Heart left ventricle (tissue), 16 donors: Measurements from ENCODE around the gene TRIM14. TPM values are rescaled to one million over a fixed set of nuclear protein-coding genes. Genes with fewer than 3 reads are reported as not detected.

ENCODE experiments used
- ATAC-seq, 4 donors: fragments of 200-7000 bp; cut with Tn5 transposase; one replicate each; pipeline ENCODE4 v1.9.1; 2020 to 2022; ENCODE audit warnings: moderate library complexity in 4 of 4, mild to moderate bottlenecking in 3 of 4, moderate number of reproducible peaks in 1 of 4
- DNase-seq, 5 donors: peaks; one replicate each; pipeline ENCODE4 v3.0.0-alpha.2; 2020
- H3K27ac ChIP-seq, 12 donors: fragments of 200-600 bp; sonication (generic) in 4 of 12; one replicate each; pipeline versions ENCODE4 v1.5.0 to v1.8.0; 2016 to 2022; ENCODE audit warnings: mild to moderate bottlenecking in 2 of 12
- H3K27me3 ChIP-seq, 9 donors: fragments of 200-600 bp; sonication (generic) in 2 of 9; one replicate each; pipeline versions ENCODE4 v1.5.1 to v1.8.0; 2016 to 2022; ENCODE audit warnings: mild to moderate bottlenecking in 3 of 9
- H3K36me3 ChIP-seq, 9 donors: fragments of 200-600 bp; sonication (generic) in 2 of 9; one replicate each; pipeline versions ENCODE4 v1.5.0 to v1.8.0; 2018 to 2022; ENCODE audit warnings: mild to moderate bottlenecking in 2 of 9
- H3K4me1 ChIP-seq, 12 donors: fragments of 200-600 bp; sonication (generic) in 4 of 12; one replicate each; pipeline versions ENCODE4 v1.5.0 to v1.8.0; 2016 to 2022; ENCODE audit warnings: mild to moderate bottlenecking in 3 of 12
- H3K4me3 ChIP-seq, 12 donors: fragments of 200-600 bp; sonication (generic) in 4 of 12; one replicate each; pipeline versions ENCODE4 v1.5.0 to v1.8.0; 2017 to 2022; ENCODE audit warnings: mild to moderate bottlenecking in 9 of 12, moderate library complexity in 4 of 12
- H3K9me3 ChIP-seq, 12 donors: fragments of 200-600 bp; sonication (generic) in 4 of 12; one replicate each; pipeline versions ENCODE4 v1.5.0 to v1.8.0; 2016 to 2022; ENCODE audit warnings: mild to moderate bottlenecking in 1 of 12
- CTCF ChIP-seq, 12 donors: fragments of 200-600 bp; sonication (generic) in 4 of 12; IDR thresholded peaks; one replicate each; pipeline versions ENCODE4 v1.5.0 to v1.8.0; 2018 to 2022; ENCODE audit warnings: antibody characterized with exemption in 12 of 12, mild to moderate bottlenecking in 5 of 12
- POLR2A ChIP-seq, 2 donors: fragments of 450-650 bp; IDR thresholded peaks; one replicate each; pipeline ENCODE4 v1.6.1; 2017; ENCODE audit warnings: antibody characterized with exemption in 2 of 2, mild to moderate bottlenecking in 2 of 2, moderate library complexity in 2 of 2
- WGBS, 4 donors: extraction: QIAGEN DNeasy Blood & Tissue Kit in 2 of 4; methylation state at CpG; one replicate each; pipeline versions ENCODE4 v1.1.5 to v1.1.7; 2013 to 2018; 5-methylcytosine and 5-hydroxymethylcytosine counted together
- intact Hi-C, 10 donors: fragments of 100-400 bp; cut with DNase I; formaldehyde crosslinking; loops; one replicate each; pipeline versions ENCODE4 v1.11.1 to v1.14.2; 2022
- polyA plus RNA-seq, 2 donors: library from polyadenylated mRNA; stranded (reverse); fragments of 200-250 nt; gene quantifications; one replicate each; pipeline ENCODE4 v1.2.3, GENCODE V29; 2013
- total RNA-seq, 9 donors: library from RNA; depleted of rRNA in 2 of 9; stranded (reverse); fragments of >200 nt in 2 of 9; fragmentation: NEBNext Ultra II Directional in 3 of 9; extraction: Animal tissue kit (Norgen Biotek cat#: 25700) in 3 of 9; gene quantifications; one replicate each; pipeline versions ENCODE4 v1.1.0 to v1.2.4, GENCODE V29; 2016 to 2023
- donor health status: ischemic (EF 13 %, LVEDD 7.1; RV severe dilation, severe dysfunction).
- donor health status: healthy with polysubstance abuse.
- donor health status: DM: no; HTN: yes; CAD: no.
- donor health status: DM: no; HTN: no; CAD: no.
- donor health status: ischemic (EF 25% LVEDD 6.9; RV normal size, moderate dysfunction).
- donor health status: ischemic (EF 25% LVEDD 5.7; RV mildly dilated, moderate dysfunction).
- donor health status: healthy.
- donor health status: DM: yes; HTN: yes; CAD: no.
- donor health status: ischemic (EF 35%, LVEDD 5.7; RV mildly dilated, moderate dysfunction).
- donor health status: nonischemic (EF 11% LVEDD 7.7; RV severe dilation, severe dysfunction).
- donor health status: DM: yes; HTN: yes; CAD: no.
- donor health status: PGD.
- donor health status: ischemic (EF 29% LVEDD 5.4; RV normal size, mild dysfunction).
- donor health status: nonischemic (EF 23%, LVEDD 6.1; RV moderate dilation, normal function).

The TRIM14 gene
- total and polyA plus RNA-seq, 11 donors: 0.89 to 20.8 (median 1.9) TPM

DNA sequence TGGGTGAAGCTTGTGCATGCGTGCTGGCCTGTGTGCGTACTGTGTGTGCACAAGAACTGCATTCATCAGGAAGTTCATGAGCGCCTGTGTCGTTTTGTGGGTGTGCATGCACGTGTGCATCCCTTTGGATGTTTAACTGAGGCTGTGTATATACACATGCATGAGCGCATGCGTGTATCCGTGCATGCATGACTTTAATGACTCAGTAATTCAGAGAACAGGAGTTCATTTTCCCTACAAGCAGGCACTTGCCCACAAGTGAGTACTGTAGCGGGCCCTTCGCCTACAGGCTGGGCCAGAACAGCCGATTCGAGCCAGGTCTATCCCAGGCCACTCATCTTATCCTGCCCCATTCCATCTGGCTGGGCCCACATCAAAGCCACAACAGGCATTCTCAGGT lies 43.6 kb upstream of the TRIM14 start:
- Histone ChIP-seq H3K27me3 (no peaks in the 10 kb centered on the region), H3K4me1 (no peaks in the 10 kb centered on the region), H3K27ac (no peak overlapping the region), H3K36me3 (no peaks in the 10 kb centered on the region), H3K9me3 (no peaks in the 10 kb centered on the region), H3K4me3 (no peak overlapping the region)
- intact Hi-C loops: no loop called here
- no peak for DNase-seq
- TF ChIP-seq POLR2A (IDR thresholded peaks at IDR 0.05) (no peak), CTCF (IDR thresholded peaks at IDR 0.05) (no peak)
- no peak for ATAC-seq
- WGBS, 4 donors: 93 to 96% (median 94%) methylated on average over 12 of the region's 12 CpGs

GRCh38 chr9:98161851-98162250 lies 42.8 kb upstream of the TRIM14 start:
- Histone ChIP-seq H3K27ac (no peak overlapping the region), H3K9me3 (no peaks in the 10 kb centered on the region), H3K4me1 (no peaks in the 10 kb centered on the region), H3K27me3 (no peaks in the 10 kb centered on the region), H3K36me3 (no peaks in the 10 kb centered on the region), H3K4me3 (no peak overlapping the region)
- no peak for ATAC-seq
- WGBS, 4 donors: 83 to 96% (median 86%) methylated on average over 4 of the region's 4 CpGs
- intact Hi-C loops: no loop called here
- DNase-seq: no peak
- no peak for TF ChIP-seq CTCF (IDR thresholded peaks at IDR 0.05)
- no peak for TF ChIP-seq POLR2A (IDR thresholded peaks at IDR 0.05)

DNA sequence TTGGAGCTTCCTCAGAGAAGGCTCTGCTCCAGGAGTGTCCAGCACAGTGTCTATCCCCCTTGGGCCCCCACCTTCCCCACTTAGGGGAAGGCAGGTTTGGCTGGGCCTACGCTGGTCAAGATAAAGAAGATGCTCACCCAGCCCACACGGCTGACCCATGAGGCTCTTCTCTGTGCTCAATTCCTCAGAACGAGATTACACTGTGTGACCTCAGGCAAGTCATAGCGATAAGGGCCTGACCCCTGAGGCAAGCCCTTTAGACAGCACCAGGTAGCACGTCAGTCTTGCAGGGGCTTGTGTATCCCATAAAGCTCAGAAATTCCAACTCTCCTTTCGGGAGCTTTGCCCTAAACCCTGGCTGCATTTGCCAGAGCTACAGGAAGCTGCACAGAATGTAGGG lies 40.8 kb upstream of the TRIM14 start:
- no peak for ATAC-seq
- H3K4me3 ChIP-seq: no peak overlapping the region
- no peak for DNase-seq
- TF ChIP-seq CTCF (IDR thresholded peaks at IDR 0.05) (no peak), POLR2A (IDR thresholded peaks at IDR 0.05) (no peak)
- intact Hi-C loops: no loop called here
- no peaks in the 10 kb centered on the region for H3K9me3 ChIP-seq
- no peaks in the 10 kb centered on the region for H3K27me3 ChIP-seq
- H3K27ac ChIP-seq: no peak overlapping the region
- 65 to 68% (median 66%) methylated on average over 4 to 6 of the region's 6 CpGs for WGBS, 4 donors
- H3K4me1 ChIP-seq: no peaks in the 10 kb centered on the region
- H3K36me3 ChIP-seq: no peaks in the 10 kb centered on the region

DNA sequence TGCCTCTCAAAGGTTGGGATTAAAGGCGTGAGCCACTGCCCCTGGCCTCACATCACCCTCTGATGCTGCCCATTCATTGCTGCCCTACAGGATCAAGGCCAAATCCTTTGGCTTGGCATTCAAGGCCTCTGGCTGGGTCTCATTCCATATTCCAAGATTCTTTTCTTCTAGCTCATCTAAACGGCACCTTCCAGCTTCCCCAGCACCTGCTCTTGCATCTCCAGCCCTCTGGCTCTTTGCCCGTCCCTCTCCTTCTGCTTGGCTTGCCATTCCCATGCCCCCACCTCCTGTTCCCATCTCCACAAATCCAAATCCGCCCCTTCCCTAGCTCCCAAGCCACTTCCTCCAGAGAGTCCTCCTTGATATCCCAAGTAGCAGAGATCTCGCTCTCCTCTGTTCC lies 40.3 kb upstream of the TRIM14 start:
- Histone ChIP-seq H3K9me3 (no peaks in the 10 kb centered on the region), H3K27ac (no peak overlapping the region), H3K36me3 (no peaks in the 10 kb centered on the region), H3K4me1 (no peaks in the 10 kb centered on the region), H3K27me3 (no peaks in the 10 kb centered on the region), H3K4me3 (no peak overlapping the region)
- WGBS, 4 donors: 91 to 93% (median 92%) methylated on average over 5 of the region's 5 CpGs
- TF ChIP-seq CTCF (IDR thresholded peaks at IDR 0.05): no peak
- TF ChIP-seq POLR2A (IDR thresholded peaks at IDR 0.05): no peak
- intact Hi-C loops: no loop called here
- DNase-seq (no peak), ATAC-seq (no peak)
